ENCODE measurements around the gene EXD3.
A peak's percentile ranks its signal among the peaks of the same experiment; 100 is the strongest.
"Not testable (repeated sequence)": the region's sequence is repeated elsewhere in the genome, so short reads cannot be mapped to it uniquely, and the experiment has no call there.

EXD3 gene

DNA sequence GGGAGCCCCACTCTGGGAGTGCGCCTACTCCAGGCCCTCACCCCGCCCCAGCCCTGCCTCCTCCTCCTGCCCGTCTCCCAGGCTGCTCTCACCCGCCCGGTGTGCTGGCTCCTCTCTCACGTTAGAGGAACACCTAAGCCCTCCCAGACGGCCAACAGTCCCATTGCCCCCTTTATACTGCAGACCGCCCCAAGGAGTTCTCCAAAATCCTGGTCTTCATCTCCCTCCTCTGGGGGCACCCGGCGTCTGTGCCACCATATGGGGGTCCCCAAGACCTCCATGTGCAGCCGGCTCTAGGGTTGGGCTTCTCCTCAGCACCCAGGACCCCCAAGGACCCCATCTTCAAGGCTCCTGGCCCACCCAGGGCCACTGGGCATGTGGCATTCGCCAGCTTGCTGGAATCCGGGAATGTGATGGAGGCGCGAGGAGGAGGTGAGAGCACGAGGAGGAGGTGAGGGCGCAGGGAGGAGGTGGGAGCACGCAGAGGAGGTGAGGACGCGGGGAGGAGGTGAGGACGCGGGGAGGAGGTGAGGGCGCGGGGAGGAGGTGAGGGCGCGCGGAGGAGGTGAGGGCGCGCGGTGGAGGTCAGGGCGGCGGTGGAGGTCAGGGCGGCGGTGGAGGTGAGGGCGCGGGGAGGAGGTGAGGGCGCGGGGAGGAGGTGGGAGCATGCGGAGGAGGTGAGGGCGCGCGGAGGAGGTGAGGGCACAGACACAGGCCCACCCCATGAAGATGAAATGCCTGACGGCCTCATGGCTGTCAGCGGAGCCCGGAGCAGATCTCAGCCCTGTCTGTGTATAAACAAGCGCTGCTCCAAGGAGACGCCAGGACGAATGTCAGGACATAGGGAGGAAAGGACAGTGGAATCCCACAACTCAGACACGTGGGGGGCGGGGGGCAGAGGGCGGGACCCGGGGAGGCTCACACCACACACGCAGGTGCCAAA, 41.2 kb downstream of the EXD3 start:
- FAIRE-seq (no peak), DNase-seq (ENCODE audit: low spot score) (no peak)

DNA sequence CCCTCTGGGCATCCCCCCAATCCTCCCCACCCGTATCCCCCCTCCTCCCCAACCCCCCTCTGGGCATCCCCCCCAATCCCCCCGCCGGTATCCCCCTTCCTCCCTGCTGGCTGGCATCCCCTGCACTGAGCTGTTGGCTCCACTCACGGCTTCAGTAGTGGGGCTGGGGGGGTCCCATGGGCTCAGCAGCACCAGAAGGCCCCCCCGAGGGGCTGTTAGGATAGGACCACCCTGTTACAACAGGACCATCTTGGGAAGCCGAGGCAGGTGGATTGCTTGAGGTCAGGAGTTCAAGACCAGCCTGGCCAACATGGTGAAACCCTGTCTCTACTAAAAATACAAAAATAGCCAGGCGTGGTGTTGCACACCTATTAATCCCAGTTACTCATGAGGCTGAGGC, 42.4 kb downstream of the EXD3 start:
- DNase-seq (ENCODE audit: low spot score) (no peak), FAIRE-seq (no peak)

DNA sequence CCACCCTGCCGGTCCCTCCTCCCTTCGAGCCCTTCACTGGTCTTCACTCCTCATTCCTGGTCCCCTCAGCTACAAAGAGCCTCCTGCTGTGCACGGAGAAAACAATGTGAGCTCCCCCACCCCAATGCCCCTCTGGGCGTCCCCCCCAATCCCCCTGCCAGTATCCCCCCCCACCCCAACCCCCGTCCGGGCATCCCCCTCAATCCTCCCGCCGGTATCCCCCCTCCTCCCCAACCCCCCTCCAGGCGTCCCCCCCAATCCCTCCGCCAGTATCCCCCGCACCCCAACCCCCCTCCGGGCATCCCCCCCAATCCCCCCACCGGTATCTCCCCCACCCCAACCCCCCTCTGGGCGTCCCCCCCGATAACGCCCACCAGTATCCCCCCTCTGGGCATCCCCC, 42.8 kb downstream of the EXD3 start:
- no peak for FAIRE-seq
- no peak for DNase-seq (ENCODE audit: low spot score)

DNA sequence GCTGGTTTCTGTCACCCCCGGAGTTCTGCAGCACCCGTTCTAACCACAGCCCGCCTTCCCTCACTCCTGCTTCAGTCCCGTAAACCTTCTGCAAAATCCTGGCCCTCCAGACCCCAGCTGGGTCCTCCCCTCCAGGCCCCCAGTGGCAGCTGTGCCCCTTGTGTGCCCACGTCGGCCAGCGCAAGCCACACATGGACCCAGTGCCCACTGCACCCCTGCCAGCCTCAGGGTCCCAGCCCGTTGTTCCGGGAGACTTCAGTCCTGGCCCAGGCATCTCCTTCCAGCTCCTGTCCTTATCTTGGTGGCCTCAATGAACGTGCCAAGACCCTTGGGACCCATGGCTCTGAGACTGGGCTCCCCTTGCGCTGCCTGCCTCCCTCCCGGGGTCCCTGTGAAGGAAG, 43.2 kb downstream of the EXD3 start:
- DNase-seq (ENCODE audit: low spot score) (no peak), FAIRE-seq (no peak)

DNA sequence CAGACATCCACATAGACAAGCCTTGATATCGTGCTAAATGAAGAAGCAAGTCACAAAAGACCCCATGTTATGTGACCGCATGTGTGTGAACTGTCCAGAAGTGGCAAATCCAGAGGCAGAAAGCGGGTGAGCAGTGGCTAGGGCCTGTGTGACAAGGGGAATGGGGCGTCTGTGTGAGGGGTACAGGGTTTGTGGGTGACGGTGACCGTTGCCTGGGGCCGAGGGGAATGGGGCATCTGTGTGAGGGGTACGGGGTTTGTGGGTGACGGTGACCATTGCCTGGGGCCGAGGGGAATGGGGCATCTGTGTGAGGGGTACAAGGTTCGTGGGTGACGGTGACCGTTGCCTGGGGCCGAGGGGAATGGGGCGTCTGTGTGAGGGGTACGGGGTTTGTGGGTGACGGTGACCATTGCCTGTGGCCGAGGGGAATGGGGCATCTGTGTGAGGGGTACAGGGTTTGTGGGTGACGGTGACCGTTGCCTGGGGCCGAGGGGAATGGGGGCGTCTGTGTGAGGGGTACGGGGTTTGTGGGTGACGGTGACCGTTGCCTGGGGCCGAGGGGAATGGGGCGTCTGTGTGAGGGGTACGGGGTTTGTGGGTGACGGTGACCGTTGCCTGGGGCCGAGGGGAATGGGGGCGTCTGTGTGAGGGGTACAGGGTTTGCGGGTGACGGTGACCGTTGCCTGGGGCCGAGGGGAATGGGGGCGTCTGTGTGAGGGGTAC, 44.1 kb downstream of the EXD3 start:
- not testable (repeated sequence) for DNase-seq (ENCODE audit: low spot score)
- FAIRE-seq = peak; percentile 42

DNA sequence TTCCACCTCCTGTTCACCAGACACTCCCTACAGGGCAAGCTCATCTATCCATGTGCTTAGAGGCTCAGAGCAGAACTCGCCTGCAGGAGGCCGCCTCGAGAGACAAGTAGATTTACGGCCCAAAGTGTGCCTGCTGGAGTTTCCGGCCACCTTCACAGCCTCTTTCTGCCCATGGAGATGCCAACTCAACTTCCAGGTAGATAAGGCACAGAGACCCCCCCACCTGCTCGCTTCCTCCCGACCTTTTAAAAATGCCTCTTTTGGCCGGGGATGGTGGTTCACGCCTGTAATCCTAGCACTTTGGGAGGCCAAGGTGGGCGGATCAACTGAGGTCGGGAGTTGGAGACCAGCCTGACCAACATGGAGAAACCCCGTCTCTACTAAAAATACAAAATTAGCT, 46.6 kb downstream of the EXD3 start:
- no peak for FAIRE-seq
- DNase-seq (ENCODE audit: low spot score) = no peak

DNA sequence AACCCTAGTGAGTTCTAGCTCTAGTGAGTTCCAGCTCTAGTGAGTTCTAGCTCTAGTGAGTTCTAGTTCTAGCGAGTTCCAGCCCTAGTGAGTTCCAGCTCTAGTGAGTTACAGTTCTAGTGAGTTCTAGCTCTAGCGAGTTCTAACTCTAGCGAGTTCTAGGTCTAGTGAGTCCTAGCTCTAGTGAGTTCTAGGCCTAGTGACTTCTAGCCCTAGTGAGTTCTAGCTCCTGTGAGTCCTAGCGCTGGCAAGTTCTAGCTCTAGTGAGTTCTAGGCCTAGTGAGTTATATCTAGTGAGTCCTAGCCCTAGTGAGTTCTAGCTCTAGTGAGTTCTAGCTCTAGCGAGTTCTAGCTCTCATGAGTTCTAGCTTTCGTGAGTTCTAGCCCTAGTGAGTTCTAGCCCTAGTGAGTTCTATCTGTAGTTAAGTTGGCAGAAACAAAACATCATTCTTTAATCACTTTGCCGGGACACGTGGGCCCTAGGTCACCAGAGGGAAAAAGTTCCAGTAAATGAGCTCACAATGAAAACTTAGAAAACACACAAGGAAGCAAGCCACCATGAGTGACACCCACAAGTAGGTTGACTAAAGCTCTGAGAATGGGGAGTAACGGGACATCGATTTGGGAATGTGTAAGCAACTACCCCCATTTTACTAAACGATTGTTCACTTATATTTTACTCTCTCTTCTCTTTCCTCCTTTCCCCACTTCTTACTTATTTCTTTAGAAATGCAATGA, 47.5 kb downstream of the EXD3 start:
- FAIRE-seq = no peak

GRCh38 chr9:137374131-137374845, 48.7 kb downstream of the EXD3 start:
- FAIRE-seq (no peak), DNase-seq (ENCODE audit: low spot score) (no peak)

More for the DNA sequence above, 47.5 kb downstream of the EXD3 start:
- DNase-seq (ENCODE audit: low spot score) = no peak

- no peak for DNase-seq (ENCODE audit: low spot score)
- no peak for FAIRE-seq
These were observed 49.4 kb downstream of the EXD3 start for GRCh38 chr9:137373611-137373980.

GRCh38 chr9:137372693-137373610, 50.0 kb downstream of the EXD3 start:
- DNase-seq (ENCODE audit: low spot score) = no peak
- FAIRE-seq = no peak

GRCh38 chr9:137371946-137372651, 50.9 kb downstream of the EXD3 start:
- DNase-seq (ENCODE audit: low spot score) (no peak), FAIRE-seq (no peak)

- no peak for FAIRE-seq
These were observed 51.4 kb downstream of the EXD3 start for GRCh38 chr9:137371521-137371941.

GRCh38 chr9:137370865-137371520, 52.0 kb downstream of the EXD3 start:
- no peak for DNase-seq (ENCODE audit: low spot score)
- no peak for FAIRE-seq

More at GRCh38 chr9:137371521-137371941, 51.4 kb downstream of the EXD3 start:
- no peak for DNase-seq (ENCODE audit: low spot score)

DNA sequence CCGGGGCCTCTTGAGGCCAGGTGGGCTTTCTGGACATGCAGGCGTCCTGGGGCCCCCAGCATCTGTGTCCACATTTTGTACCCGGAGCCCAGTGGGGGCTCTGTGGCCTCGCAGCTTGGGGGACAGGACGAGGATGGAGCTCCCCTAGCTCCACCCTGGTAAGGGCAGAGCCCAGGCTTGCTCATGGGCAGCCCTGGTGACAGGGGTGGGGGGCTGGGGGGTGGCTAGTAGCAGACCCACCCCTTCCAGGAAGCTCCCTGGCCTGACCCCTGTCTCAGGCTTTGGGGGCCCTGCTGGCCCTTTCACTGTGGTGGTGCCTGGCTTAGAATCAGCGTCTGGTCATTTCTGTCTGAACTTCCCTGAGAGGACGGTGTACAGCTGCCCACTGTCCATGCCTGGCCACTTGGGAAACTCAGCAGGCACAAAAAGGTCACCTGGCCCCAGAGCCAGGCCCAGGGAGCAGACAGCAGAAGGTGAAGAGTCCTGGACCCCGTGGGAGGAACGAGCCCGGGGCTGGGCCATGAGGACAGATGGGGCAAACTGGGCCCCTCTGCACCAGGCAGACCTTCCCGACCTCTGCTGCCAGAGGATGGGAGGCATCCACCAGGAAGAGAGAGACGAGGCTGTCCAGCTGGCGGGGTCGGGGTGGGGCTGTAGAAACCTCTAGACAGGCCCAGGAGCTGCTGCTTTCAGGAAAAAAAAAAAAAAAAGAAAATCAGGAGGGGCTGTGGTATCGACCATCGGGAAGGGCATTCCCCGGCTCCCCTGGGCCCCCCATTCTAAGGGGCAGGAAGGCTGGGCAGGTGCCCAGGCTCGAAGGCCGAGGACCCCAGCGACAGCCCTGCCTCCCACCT, 52.8 kb downstream of the EXD3 start:
- FAIRE-seq (no peak), DNase-seq (ENCODE audit: low spot score) (no peak)

- DNase-seq (ENCODE audit: low spot score) (no peak), FAIRE-seq (no peak)
These were observed 53.7 kb downstream of the EXD3 start for GRCh38 chr9:137369061-137369787.

- DNase-seq (ENCODE audit: low spot score) (no peak), FAIRE-seq (no peak)
These were observed 54.4 kb downstream of the EXD3 start for GRCh38 chr9:137368431-137369035.

All from urothelium cell line (cell line).